LoVo (cell line): ENCODE measurements around the gene GPHN.

Experiments used
- DNase-seq: peaks from one replicate; pipeline ENCODE4 v3.0.0-alpha.2; 2016; ENCODE audit warnings: low spot score

Gene GPHN

DNA sequence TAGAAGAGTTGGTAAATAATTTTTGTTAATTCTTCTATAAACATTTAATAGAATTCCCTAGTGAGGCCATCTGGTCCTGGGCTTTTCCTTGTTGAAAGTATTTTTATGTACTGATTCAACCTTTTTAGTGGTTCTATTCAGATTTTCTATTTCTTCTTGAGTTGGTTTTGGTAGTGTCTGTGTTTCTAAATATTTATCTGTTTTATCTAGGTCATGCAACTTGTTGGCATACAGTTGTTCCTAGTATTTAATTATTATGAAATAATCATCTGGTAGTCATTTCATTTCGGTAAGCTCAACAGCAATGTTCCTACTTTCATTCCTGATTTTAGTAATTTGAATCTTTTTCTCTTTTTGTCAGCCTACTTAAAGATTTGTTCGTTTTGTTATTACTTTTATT is 447.2 kb downstream of the GPHN start:
- DNase-seq, result no peak

DNA sequence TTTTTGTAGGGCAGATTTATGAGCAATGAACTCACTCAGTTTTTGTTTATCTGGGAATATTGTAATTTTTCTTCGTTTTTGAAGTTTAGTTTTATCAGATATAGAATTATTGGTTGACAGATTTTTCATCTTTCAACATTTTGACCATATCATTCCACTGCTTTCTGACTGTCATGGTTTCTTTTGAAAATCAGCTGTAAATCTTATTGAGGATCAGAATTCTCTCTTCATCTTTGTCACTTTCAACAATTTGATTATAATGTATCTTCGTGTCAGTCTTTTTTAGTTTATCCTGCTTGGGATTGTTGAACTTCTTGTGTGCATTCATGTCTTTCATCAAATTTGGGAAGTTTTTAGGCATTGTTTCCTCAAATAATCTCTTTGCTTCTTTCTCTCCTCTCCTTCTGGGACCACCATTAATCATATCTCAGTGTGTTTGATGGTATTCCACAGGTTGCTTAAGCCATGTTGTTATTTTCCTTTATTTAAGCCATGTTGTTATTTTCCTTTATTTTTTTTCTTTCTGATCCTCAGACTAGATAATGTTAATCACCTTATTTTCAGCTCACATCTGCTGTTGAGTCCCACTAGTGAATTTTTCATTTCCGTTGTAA is 451.6 kb downstream of the GPHN start:
- no peak for DNase-seq

DNA sequence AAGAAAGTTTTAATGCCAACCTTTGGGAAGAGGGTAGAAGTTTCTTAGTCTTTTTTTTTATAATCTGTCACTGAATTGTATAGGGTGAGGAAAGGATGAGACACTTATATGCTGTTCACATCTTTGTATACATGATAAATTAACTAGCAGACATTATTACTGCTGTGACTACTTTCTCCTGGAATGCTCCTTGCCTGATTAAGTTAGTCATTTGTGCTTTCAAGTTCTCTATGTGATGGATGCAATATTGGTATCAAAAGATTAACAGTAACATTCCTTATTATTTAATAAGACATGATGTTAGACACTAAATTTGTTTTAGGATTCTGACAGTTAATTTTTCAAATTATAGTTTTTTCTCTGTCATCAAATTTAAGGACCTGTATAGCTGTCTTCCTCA is 457.9 kb downstream of the GPHN start:
- DNase-seq, result no peak

DNA sequence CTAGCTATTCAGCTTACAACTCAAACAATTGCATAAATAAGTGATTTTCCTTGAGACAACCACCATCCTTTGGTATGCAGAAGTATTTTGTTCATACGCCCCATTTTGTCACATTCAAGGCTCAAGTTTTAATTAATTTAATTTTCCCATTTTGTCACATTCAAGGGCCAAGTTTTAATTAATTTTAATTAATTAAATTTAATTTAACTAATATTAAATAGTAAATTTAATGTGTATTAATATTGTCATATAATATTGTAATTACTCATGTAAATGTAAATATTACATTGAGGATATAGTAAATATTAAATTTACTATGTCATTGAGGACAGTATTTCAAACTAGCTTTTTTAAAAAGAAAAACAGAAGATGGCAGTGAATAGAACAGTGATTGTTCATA is 464.5 kb downstream of the GPHN start:
- no peak for DNase-seq

DNA sequence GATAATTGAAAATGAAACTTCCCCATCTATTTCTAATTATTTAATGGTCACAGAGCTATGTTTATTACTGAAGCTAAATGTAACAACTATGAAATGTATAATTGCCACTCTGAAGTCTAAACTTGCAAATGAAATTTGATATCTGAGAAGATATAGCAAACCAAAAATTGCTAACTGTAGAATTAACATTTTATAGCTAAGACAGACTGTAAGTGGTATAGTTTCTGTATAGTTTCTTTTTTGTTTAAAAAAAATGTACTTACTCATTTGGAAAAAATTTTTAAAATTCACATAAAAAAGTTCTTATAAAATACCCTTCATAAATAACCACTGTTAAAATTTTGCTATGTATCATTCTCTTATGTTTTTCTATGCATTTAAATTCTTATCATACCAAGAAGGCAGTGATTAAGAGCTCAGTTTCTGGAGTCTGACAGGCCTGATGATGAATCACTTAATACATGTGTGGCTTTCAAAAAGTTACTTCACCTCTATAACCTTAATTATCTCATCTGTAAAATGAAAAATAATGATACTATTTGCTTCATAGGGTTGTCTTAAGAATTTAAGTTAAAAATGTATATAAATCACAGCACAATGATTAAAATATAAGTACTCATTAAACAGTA is 466.6 kb downstream of the GPHN start:
- no peak for DNase-seq

DNA sequence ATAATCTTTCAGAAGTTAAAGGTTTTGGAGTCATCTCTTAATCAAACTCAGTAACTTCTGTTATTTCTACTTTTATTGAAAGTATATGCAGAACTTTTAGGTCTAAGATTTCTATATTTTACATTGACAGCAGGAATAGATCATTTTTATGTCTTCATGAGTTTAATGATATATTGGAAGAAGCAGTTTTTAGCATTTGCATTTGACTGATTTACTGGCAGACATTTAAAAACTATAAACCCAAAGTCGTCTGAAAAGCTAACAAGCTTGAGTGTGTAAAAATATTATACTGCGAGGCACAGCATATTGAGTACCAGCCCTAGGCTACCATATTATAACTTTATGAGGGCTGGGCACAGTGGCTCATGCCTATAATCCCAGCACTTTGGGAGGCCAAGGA is 467.3 kb downstream of the GPHN start:
- no peak for DNase-seq

DNA sequence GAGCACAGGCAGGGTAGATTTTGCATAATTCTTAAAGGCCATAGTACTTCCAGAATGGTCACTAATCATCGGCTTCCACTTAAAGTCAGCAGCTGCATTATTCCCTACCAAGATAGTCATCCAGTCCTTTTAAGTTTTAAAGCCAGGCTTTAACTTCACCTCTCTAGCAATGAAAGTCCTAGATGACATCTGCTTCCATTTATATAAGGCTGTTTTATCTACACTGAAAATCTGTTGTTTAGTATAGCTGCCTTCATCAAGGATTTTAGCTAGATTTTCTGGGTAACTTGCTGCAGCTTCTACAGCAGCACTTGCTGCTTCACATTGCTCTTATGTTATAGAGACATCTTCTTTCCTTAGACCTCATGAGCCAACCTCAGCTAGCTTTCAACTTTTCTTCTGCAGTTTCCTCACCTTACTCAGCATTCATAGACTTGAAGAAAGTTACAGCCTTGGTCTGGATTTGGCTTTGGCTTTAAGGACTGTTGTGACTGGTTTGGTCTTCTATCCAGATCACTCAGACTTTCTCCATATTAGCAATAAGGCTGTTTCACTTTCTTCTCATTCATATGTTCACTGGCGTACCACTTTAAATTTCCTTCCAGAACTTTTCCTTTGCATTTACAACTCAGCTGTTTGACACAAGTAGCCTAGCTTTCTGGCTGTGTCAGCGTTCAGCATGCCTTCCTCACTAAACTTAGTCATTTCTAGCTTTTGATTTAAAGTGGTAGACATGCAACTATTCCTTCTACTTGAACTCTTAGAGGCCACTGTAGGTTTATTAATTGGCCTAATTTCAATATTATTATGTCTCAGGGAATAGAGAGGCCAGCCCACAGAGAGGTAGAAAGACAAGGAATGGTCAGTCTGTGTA is 471.4 kb downstream of the GPHN start:
- DNase-seq, result no peak

DNA sequence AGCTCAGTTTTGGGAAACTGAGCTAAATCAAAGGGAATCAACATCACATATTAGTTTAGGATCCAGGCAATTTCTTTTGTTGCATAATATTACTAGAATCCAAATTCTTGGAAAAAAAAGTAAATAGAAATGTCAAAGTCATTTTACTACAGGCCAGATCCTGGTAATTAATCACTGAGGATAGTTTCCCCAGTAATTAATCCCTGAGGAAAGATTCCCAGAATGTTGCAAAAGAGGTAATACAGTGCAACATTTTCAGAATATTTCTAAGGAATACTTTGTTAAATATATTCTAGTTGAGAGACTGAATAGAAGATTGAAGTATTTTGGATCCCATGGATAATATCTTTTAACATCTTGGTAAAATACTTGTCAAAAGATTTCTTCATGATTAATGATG is 474.3 kb downstream of the GPHN start:
- no peak for DNase-seq

DNA sequence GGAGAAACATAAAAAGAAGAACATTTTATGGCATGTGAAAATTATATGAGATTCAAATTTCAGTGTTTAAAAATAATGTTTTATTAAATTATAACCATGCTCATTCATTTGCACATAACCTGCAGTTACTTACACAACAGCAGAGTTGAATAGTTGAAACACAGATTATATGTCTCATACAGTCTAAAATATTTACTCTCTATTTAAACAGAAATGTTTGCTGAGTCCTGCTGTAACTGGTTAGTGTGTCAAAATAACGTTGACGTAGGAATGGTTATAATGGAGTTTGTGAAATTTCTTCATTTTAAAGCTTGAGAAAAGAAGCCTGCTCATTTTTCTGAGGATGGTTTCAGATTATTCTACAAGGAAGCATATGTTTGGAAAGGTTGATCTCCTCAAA is 484.8 kb downstream of the GPHN start:
- DNase-seq, result no peak

DNA sequence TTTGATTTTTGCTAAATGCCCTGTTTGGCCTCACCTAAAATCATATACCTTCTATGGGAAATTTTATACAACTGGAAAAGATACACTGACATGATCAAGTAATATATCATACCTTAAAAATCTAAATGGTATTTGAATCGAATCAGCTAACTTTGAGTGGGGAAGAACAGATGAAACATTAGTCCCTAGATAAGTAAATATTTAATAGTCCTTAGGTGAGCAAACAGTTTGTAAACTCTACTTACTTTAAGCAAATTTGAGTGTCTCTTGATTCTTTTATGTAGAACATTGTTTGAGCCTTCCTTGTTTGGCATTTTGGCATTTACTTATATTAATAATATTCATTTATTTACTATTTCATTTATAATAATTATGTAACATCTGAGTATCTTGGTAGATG is 485.6 kb downstream of the GPHN start:
- no peak for DNase-seq

DNA sequence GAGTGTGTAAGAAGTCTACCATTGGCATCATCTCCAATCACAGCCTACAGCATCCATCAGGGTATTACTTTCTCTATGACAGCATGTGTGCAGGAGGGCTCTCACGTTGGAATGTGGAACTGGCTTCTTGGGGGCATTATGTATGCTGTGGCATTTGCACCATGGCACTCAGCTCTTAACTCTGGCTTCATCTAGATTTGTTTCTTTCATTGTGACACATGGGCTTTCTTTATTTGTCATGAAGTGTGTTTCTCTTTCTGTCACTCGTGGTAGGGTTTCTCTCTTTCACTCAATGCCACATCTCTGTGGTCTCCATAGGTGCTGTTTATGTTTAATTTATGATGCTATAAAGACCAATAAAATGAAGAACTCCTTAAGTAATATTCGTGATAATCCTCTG is 490.1 kb downstream of the GPHN start:
- DNase-seq, result no peak

DNA sequence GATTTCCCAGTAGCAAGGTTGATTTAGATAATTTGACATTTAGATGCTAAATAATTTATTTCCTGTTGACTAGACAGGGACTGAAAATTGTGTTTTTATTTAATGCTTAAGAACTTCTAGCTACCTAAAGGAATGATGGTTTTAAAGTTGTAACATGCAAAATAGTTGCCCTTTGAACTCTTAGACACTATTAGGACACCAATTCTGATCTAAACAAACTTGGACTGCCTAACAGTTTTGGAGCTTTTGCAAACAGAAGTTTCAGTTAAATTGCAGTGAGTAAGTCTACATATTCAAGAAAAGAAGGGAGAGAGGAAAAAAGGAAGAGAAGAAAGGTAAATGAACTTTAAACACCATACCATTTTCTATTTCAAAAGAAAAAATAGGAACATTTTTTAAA is 492.0 kb downstream of the GPHN start:
- DNase-seq, result no peak

DNA sequence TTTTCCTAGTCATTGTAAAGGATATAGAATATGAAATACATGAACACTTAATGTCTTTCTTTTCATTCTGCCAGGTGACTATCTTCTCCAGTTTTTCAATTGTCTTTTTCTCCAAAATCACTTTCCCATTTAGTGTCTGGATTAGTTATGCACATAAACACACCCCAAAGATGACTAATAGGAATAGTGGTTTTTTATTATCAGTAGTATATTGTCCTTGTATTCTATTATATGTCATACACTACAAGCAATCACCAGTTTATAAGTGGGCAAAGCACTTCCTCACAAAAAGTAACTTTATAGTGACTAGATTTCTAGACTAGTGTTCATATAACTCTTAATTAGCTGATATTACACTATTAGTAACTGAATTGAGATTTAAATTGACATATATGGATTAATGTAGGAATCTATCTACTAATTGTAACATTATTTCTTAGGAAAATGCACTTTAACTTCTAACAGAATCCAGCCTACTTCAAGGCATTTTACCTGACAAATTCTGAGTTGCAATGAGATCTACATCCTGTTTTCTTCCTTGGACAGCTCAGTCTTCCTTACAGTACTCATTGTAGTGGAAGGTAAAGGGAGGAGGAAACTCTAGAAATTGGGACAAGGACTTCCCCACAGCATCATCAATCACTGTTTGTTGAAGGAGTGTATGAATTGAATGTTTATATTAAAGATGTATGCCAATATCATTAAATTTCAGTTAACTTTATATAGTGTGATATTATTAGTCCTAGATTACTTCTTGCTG is 495.2 kb downstream of the GPHN start:
- DNase-seq, result no peak

DNA sequence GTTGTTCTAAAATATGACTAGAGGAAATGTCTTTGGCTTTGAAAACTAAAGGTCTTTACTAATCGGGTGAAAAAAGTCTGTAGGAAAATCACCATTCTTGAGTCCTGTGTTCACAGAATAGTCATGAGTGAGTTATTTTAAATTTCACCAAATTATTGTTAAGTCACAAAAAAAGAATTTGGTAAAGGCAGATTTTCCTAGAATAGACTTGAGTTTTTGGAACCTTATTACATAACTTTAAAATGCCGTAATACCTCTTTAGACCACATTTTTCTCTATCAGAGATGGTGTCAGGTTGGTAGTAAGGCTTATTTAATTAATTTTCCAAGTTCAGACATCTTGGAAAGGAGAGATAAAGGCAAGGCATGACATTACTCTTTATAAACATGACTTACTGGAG is 496.6 kb downstream of the GPHN start:
- no peak for DNase-seq

DNA sequence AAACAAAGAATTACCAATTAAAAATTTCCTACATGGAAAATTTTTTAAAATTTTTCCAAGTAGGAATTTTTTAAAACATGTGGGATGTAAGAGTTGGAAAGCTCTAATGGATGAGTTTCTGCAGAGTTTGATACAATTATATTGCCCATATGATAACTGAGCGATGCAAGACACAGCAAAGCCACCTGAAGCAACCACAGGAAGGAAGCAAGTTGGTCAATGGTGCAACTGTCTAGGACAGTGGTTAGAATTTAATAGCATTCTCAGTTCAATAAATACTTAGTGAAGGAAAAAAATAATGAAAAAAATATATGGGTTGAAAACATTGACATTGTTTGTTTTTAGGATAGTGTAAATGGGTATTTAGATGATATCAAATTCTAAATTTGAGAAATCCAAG is 502.7 kb downstream of the GPHN start:
- no peak for DNase-seq

DNA sequence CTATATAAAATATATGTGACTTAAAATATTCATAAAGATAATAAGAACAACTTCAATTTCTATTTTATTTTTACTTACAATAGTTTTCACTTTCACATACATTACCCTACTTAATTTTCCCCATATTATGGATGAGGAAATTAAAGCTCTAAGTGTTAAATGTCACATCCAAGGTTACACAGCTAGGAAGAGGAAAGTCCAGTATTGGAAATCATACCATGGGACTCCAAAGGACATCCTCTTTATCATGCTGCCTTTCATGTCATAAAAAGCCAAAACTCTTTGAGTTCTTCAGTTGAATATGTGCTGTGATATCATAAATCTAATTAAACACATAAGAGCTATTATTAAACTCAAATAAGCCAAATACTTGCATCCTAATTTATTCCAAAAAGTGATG is 508.9 kb downstream of the GPHN start:
- DNase-seq, result no peak

DNA sequence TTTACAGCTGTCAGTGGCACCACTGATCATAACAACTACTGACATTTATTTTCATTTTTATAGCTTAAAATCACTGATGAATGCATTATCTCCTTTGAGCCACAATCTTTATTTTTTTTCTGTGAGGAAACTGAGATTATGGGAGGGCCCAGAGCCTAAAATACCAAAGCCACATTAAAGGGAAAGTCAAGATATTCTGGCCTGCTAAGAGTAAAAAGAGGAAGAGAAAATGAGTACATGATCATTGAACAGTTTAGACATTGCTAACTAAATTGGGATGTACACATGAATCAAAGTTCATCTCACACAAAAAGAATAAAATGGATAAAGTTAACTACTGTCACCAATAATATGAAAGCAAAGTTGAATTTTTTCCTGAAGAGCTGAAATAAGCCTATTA is 510.8 kb downstream of the GPHN start:
- no peak for DNase-seq

DNA sequence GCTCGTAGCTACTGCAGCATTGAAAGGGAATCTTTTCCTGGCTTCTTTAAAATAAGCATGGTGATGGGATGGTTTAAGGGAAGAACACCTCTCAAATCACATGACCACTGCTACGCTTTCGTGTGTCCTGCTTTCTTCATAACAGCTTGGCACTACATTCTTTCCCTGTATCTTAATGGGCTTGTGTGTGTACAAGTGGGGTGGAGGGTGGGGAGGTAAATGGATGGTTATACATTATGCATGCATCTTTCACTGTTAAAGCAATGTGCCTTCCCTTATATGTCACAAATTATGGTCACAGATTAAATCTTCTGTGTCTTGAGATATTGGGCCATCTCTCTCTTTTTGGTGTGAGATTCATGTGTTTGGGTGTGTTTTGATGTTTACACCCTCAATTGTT is 511.8 kb downstream of the GPHN start:
- DNase-seq, result no peak

DNA sequence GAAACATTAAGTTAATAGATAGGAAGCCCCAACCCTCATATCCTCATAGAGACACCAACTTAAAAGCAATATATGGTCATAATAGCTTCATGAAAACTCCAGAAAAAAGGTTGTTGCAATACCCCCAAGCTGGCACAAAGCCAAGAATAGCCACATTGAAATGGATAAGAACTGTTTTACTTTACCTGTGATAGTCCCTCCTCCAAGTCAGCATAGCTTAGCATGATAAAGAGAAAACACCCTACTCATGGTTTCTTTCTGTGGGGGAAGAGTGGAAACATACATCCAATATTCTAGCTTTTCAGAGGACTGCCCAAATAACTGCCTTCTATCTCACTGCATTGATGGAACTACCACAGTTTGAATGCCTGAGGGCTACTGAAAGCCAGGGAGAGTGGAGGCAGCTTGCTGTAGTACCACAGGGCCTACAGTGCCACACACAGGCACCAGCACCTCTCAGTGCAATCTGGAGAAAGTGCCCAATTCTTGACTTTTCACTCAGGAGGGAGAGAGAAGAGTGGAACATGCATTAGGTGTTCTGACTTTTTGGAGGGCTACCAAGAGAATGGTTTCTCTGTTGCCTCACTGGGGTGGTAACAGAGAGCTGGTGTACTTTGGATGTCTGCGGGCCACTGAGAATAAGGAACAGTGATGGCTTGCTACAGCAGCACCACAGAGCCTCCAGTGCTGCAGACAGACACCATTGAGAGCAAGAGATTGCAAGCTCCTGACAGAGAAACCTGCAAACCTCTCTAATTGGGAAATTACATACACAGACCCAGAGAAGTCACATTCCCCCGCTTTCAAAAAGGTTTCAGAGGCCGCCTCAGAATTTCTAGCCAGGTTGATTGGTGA is 524.2 kb downstream of the GPHN start:
- DNase-seq, result no peak

DNA sequence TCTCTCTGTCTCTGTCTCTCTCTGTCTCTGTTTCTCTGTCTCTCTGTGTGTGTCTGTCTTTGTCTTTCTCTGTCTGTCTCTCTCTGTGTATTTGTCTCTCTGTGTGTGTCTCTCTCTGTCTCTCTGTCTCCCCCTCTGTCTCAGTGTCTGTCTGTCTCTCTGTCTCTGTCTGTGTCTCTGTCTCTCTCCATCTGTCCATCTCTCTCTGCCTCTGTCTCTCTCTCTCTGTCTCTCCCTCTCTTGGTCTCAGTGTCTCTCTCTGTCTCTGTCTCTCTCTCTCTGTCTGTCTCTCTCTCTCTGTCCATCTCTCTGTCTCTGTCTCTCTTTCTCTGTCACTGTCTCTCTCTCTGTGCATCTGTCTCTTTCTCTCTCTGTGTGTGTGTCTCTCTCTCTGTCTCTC is 537.5 kb downstream of the GPHN start:
- no peak for DNase-seq

DNA sequence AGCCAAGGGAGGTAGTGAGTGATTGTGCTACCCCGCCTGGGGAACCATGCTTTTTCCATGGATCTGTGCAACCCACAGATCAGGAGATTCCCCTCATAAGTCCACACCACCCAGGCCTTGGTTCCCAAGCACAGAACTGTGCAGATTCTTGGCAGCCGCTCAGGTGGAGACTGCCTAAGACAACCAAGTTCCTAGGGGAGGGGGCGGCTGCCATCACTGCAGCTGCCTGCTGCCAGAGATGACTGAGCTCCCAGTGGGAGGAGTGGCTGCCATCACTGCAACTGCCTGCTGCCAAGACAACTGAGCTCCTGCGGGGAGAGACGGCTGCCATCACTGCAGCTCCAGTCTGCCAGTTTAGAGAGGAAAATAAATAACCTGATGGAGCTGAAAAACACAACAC is 542.9 kb downstream of the GPHN start:
- no peak for DNase-seq

DNA sequence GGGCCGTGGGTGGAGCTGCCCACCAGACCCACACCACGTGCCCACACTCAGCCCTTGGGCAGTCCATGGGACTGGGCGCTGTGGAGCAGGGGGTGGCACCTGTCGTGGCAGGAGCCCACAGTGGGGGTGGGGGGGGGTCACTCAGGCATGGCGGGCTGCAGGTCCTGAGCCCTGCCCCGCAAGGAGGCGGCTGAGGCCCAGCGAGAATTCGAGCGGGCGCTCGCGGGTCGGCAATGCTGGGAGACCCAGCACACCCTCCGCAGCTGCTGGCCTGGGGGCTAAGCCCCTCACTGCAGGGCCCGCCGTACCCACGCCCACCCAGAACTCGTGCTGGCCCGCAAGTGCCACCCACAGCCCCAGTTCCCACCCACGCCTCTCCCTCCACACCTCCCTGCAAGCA is 548.7 kb downstream of the GPHN start:
- DNase-seq, result no peak
